ENCODE data around the gene RRP12.
A peak's percentile ranks its signal among the peaks of the same experiment; 100 is the strongest.

Gene RRP12

GRCh38 chr10:97399843-97400545 is 1.1 kb downstream of the RRP12 start:
- ChIA-PET CTCF (interaction anchor here (0.6 to 1.2 kb wide), 2 partner anchors 34 to 107 kb away, joined by 3 to 4 read pairs; partner anchors contain the start of gene ARHGAP19), POLR2A (ENCODE audit: low non-redundant PET) (interaction anchor here (0.7 kb wide), 1 partner anchor 14 kb away, joined by 6 read pairs; no protein-coding TSS in a partner anchor)
- no peak for TF ChIP-seq CTCF (conservative IDR thresholded peaks at IDR 0.05; ENCODE audit: low read depth)
- peak; percentile 91 for DNase-seq (ENCODE audit: low spot score)
- peak overlapping the region; percentile 72 for H3K27ac ChIP-seq

GRCh38 chr10:97396056-97396455 is 5.1 kb downstream of the RRP12 start:
- POLR2A ChIA-PET (ENCODE audit: low non-redundant PET): no interaction called here
- no peak for TF ChIP-seq CTCF (conservative IDR thresholded peaks at IDR 0.05; ENCODE audit: low read depth)
- H3K27ac ChIP-seq: no peak overlapping the region
- no peak for DNase-seq (ENCODE audit: low spot score)
- CTCF ChIA-PET: interaction anchor here (0.6 kb wide), 1 partner anchor 44 kb away, joined by 4 read pairs; no protein-coding TSS in a partner anchor

- DNase-seq (ENCODE audit: low spot score): no peak
- no peak overlapping the region for H3K27ac ChIP-seq
- no peak for TF ChIP-seq CTCF (conservative IDR thresholded peaks at IDR 0.05; ENCODE audit: low read depth)
- ChIA-PET CTCF (no interaction called here), POLR2A (ENCODE audit: low non-redundant PET) (interaction anchor here (0.6 kb wide), 1 partner anchor 111 kb away, joined by 3 read pairs; no protein-coding TSS in a partner anchor)
Measured at GRCh38 chr10:97393034-97393573, 8.0 kb downstream of the RRP12 start.

GRCh38 chr10:97390091-97390490 is 11.0 kb downstream of the RRP12 start:
- ChIA-PET CTCF (no interaction called here), POLR2A (ENCODE audit: low non-redundant PET) (no interaction called here)
- TF ChIP-seq CTCF (conservative IDR thresholded peaks at IDR 0.05; ENCODE audit: low read depth): no peak
- H3K27ac ChIP-seq: no peak overlapping the region
- DNase-seq (ENCODE audit: low spot score): no peak

- POLR2A ChIA-PET (ENCODE audit: low non-redundant PET): no interaction called here
- no peak for DNase-seq (ENCODE audit: low spot score)
- H3K27ac ChIP-seq: 0 out of 2 replicates have a peak overlapping the region, but pooled peaks have one; percentile 5
- no peak for TF ChIP-seq CTCF (conservative IDR thresholded peaks at IDR 0.05; ENCODE audit: low read depth)
- CTCF ChIA-PET: no interaction called here
Measured at GRCh38 chr10:97388152-97388551, 13.0 kb downstream of the RRP12 start.

GRCh38 chr10:97385565-97385964 is 15.6 kb downstream of the RRP12 start:
- no peak for TF ChIP-seq CTCF (conservative IDR thresholded peaks at IDR 0.05; ENCODE audit: low read depth)
- POLR2A ChIA-PET (ENCODE audit: low non-redundant PET): interaction anchor here (0.6 kb wide), 2 partner anchors 15 to 32 kb away, joined by 3 to 6 read pairs; no protein-coding TSS in a partner anchor
- CTCF ChIA-PET: no interaction called here
- DNase-seq (ENCODE audit: low spot score): no peak
- H3K27ac ChIP-seq: no peak overlapping the region

Measured in RWPE1 (cell line).